Endodermal cell (in vitro differentiated cells): Measurements from ENCODE around the gene ZNF662. TPM values are rescaled to one million over a fixed set of nuclear protein-coding genes. Genes with fewer than 3 reads are reported as not detected.

Experiments
- DNase-seq: peaks from one replicate; pipeline ENCODE4 v3.0.0-alpha.2; 2017
- H3K27ac ChIP-seq: 2 replicates; pipeline ENCODE4 v1.5.1; 2013; ENCODE audit warnings: mild to moderate bottlenecking, low read depth, low read length, moderate library complexity
- H3K27me3 ChIP-seq: 2 replicates; pipeline ENCODE4 v1.6.1; 2013; ENCODE audit warnings: mild to moderate bottlenecking, low read length, moderate library complexity; ENCODE audit not compliant: insufficient read depth, control insufficient read depth, poor library complexity, severe bottlenecking
- H3K36me3 ChIP-seq: 2 replicates; pipeline ENCODE4 v1.7.0; 2013; ENCODE audit warnings: mild to moderate bottlenecking, low read length, moderate library complexity; ENCODE audit not compliant: control insufficient read depth, insufficient read depth
- H3K4me1 ChIP-seq: one replicate; pipeline ENCODE4 v1.7.0; 2013; ENCODE audit warnings: low read length; ENCODE audit not compliant: control insufficient read depth, insufficient read depth
- H3K4me3 ChIP-seq: 2 replicates; pipeline ENCODE4 v1.5.1; 2013; ENCODE audit warnings: mild to moderate bottlenecking, low read length, moderate library complexity
- H3K9ac ChIP-seq: 2 replicates; pipeline ENCODE4 v1.6.1; 2013; ENCODE audit warnings: mild to moderate bottlenecking, low read length, moderate library complexity; ENCODE audit not compliant: poor library complexity, severe bottlenecking; ENCODE audit errors: extremely low read depth
- H3K9me3 ChIP-seq: 2 replicates; pipeline ENCODE4 v1.6.1; 2013; ENCODE audit warnings: mild to moderate bottlenecking, low read length, moderate library complexity; ENCODE audit not compliant: control insufficient read depth
- H3K27ac Mint-ChIP-seq: 2 replicates; pipeline ENCODE4 v1.8.0; 2020; ENCODE audit warnings: mixed read lengths
- H3K27me3 Mint-ChIP-seq: 2 replicates; pipeline ENCODE4 v1.8.0; 2021; ENCODE audit warnings: mild to moderate bottlenecking, mixed read lengths; ENCODE audit not compliant: insufficient read depth
- H3K36me3 Mint-ChIP-seq: 2 replicates; pipeline ENCODE4 v1.8.0; 2020; ENCODE audit warnings: low read depth, mixed read lengths
- H3K4me1 Mint-ChIP-seq: 2 replicates; pipeline ENCODE4 v1.8.0; 2020; ENCODE audit warnings: mixed read lengths
- H3K4me3 Mint-ChIP-seq: 2 replicates; pipeline ENCODE4 v1.8.0; 2020; ENCODE audit warnings: mild to moderate bottlenecking, moderate library complexity, mixed read lengths
- H3K9me3 Mint-ChIP-seq: 2 replicates; pipeline ENCODE4 v1.8.0; 2020; ENCODE audit warnings: mild to moderate bottlenecking, mixed read lengths
- WGBS, 2 experiments: methylation state at CpG; one replicate each; pipeline versions ENCODE4 v1.1.5 to v1.1.7; 2013; ENCODE audit warnings: missing lambda C conversion rate in 2 of 2, mixed read lengths in 1 of 2; ENCODE audit not compliant: insufficient coverage in 1 of 2, insufficient read length in 1 of 2; 5-methylcytosine and 5-hydroxymethylcytosine counted together
- total RNA-seq, 2 donors: library from RNA; stranded (reverse); fragmentation: NEBNext Ultra II Directional in 1 of 2; extraction: Animal tissue kit (Norgen Biotek cat#: 25700) in 1 of 2; gene quantifications; 2 replicates in 1 of 2; 3 replicates in 1 of 2; pipeline ENCODE4 v1.2.1, GENCODE V29; 2021
- TF ChIP-seq, protein P1 (sequence below): fragments of 200-600 bp; sonication (generic); conservative IDR thresholded peaks from 2 replicates; pipeline ENCODE4 v1.5.0; 2021; ENCODE audit warnings: antibody characterized with exemption, mild to moderate bottlenecking

The ZNF662 gene
- total RNA-seq, 2 donors from 2014 or later, result 1.8 TPM; not detected in 1

DNA sequence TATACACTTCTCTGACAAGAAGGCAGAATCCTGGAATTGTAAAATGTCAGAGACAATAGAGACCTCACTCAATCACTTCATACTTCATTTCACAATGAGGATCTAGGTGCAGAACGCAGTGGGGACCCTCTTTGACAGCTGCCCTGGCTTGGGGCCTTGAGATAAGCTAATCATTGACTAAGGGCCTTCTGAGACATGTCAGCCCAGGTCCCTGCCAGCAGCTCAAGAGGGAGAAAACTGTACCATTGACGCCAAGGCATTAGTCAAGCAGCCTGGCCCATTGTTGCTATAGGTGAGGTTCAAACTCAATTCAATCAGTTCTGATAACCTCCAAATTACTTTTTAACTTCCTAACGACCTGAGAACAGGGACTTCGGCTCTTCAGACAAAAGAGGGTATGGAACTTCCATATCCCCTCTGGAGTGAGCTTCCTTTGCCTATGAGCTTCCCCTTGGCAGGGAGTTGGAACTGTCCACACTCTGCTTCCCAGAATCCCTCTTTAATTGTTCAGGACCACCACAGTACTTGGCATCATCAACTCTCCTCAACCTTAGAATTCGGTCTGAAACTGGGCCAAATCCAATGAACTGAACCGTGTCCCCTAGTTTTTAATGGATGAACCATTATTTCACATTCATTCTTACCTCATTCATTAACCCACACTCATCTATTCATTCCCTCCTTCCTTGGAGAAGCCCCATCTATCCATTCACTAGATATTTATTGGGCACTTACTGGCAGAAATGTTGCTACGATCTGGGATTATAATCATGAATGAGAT, 28.8 kb upstream of the ZNF662 start:
- H3K4me3 Mint-ChIP-seq, result no peak overlapping the region
- H3K36me3 Mint-ChIP-seq, result no peaks in the 10 kb centered on the region
- Histone ChIP-seq H3K4me3 (no peak overlapping the region), H3K4me1 (no peaks in the 10 kb centered on the region), H3K9me3 (no peaks in the 10 kb centered on the region), H3K27me3 (no peaks in the 10 kb centered on the region), H3K27ac (no peak overlapping the region), H3K9ac (no peak overlapping the region), H3K36me3 (no peaks in the 10 kb centered on the region)
- H3K27ac Mint-ChIP-seq, result no peak overlapping the region
- TF ChIP-seq, protein P1, sequence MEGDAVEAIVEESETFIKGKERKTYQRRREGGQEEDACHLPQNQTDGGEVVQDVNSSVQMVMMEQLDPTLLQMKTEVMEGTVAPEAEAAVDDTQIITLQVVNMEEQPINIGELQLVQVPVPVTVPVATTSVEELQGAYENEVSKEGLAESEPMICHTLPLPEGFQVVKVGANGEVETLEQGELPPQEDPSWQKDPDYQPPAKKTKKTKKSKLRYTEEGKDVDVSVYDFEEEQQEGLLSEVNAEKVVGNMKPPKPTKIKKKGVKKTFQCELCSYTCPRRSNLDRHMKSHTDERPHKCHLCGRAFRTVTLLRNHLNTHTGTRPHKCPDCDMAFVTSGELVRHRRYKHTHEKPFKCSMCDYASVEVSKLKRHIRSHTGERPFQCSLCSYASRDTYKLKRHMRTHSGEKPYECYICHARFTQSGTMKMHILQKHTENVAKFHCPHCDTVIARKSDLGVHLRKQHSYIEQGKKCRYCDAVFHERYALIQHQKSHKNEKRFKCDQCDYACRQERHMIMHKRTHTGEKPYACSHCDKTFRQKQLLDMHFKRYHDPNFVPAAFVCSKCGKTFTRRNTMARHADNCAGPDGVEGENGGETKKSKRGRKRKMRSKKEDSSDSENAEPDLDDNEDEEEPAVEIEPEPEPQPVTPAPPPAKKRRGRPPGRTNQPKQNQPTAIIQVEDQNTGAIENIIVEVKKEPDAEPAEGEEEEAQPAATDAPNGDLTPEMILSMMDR, result no peak
- H3K27me3 Mint-ChIP-seq, result peaks cover 14% of the 10 kb centered on the region
- peak; percentile 67 for DNase-seq
- H3K4me1 Mint-ChIP-seq, result peaks cover 24% of the 10 kb centered on the region
- WGBS, 2 experiments, result 75 to 85% methylated on average over 6 to 7 of the region's 7 CpGs
- no peaks in the 10 kb centered on the region for H3K9me3 Mint-ChIP-seq

DNA sequence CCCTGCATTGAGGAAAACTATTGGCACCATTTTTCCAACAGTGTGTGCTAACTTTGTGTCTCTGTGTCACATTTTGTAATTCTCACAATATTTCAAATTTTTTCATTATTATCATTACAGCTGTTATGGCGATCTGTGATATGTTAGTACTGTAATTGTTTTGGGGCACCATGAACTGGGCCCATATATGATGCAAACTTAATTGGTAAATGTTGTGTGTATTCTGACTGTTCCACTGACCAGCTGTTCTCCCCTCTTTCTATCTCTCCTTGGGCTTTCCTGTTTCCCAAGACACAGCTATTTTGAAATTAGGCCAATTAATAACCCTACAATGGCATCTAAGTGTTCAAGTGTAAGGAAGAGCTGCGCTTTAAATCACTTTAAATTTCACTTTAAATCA, 28.1 kb upstream of the ZNF662 start:
- H3K27ac ChIP-seq, result no peak overlapping the region
- WGBS, 2 experiments, result 100% methylated on average over 1 of the region's 2 CpGs; no CpG with 5 or more reads in 1 of the 2 experiments
- H3K36me3 Mint-ChIP-seq, result no peaks in the 10 kb centered on the region
- H3K27ac Mint-ChIP-seq, result no peak overlapping the region
- TF ChIP-seq, protein P1, result no peak
- H3K4me1 ChIP-seq, result no peaks in the 10 kb centered on the region
- no peaks in the 10 kb centered on the region for H3K9me3 Mint-ChIP-seq
- no peaks in the 10 kb centered on the region for H3K27me3 ChIP-seq
- H3K36me3 ChIP-seq, result no peaks in the 10 kb centered on the region
- no peak overlapping the region for H3K9ac ChIP-seq
- no peaks in the 10 kb centered on the region for H3K9me3 ChIP-seq
- H3K4me3 ChIP-seq, result no peak overlapping the region
- H3K4me3 Mint-ChIP-seq, result no peak overlapping the region
- peaks cover 14% of the 10 kb centered on the region for H3K27me3 Mint-ChIP-seq
- DNase-seq, result no peak
- peaks cover 24% of the 10 kb centered on the region for H3K4me1 Mint-ChIP-seq

DNA sequence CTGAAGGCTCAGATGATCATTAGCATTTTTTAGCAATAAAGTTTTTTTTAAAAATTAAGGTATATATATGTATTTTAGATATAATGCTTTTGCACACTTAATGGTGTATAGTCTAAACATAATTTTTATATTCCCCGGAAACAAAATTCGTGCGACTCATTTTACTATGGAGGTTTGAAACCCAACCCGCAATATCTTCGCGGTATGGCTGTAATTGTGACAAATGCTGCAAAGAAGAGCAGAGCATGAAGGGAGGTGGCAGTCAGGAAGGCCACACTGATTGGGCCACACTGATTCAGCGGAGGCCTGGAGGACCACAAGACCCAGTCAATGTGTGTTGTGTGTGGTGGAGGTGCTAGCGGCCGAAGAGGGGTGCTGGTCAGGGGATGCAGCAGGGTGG, 25.8 kb upstream of the ZNF662 start:
- no peak overlapping the region for H3K9ac ChIP-seq

More for the DNA sequence above, 25.8 kb upstream of the ZNF662 start:
- Mint-ChIP-seq H3K27ac (no peak overlapping the region), H3K27me3 (peaks cover 3% of the 10 kb centered on the region), H3K4me3 (peak overlapping the region; percentile 56), H3K9me3 (no peaks in the 10 kb centered on the region), H3K36me3 (no peaks in the 10 kb centered on the region), H3K4me1 (peaks cover 33% of the 10 kb centered on the region)
- H3K27me3 ChIP-seq, result no peaks in the 10 kb centered on the region
- peak overlapping the region; percentile 35 for H3K4me3 ChIP-seq
- TF ChIP-seq, protein P1, result no peak
- peaks cover 7% of the 10 kb centered on the region for H3K4me1 ChIP-seq
- DNase-seq, result no peak
- 93% methylated on average over 6 to 9 of the region's 9 CpGs for WGBS, 2 experiments
- no peaks in the 10 kb centered on the region for H3K36me3 ChIP-seq
- H3K27ac ChIP-seq, result no peak overlapping the region
- H3K9me3 ChIP-seq, result no peaks in the 10 kb centered on the region
